Loucy (cell line): ENCODE data around the gene INF2.

Experiments
- H2AFZ ChIP-seq: fragments of 200-600 bp; sonication (generic); 2 replicates; pipeline ENCODE4 v1.6.0; 2016; ENCODE audit warnings: antibody characterized with exemption, mild to moderate bottlenecking, low read length, moderate library complexity
- H3F3A ChIP-seq: fragments of 200-600 bp; 2 replicates; pipeline ENCODE4 v1.6.0; 2016; ENCODE audit warnings: antibody characterized with exemption, low read depth, mild to moderate bottlenecking
- H3K27me3 ChIP-seq: fragments of 200-600 bp; sonication (generic); 2 replicates; pipeline ENCODE4 v1.6.1; 2014; ENCODE audit warnings: low read length, mild to moderate bottlenecking; ENCODE audit not compliant: insufficient read depth, poor library complexity, severe bottlenecking
- H3K36me3 ChIP-seq: fragments of 200-600 bp; sonication (generic); 2 replicates; pipeline ENCODE4 v1.6.1; 2016; ENCODE audit warnings: low read length; ENCODE audit not compliant: insufficient read depth
- H3K4me1 ChIP-seq: fragments of 200-600 bp; sonication (generic); 2 replicates; pipeline ENCODE4 v1.5.1; 2014; ENCODE audit warnings: low read length, mild to moderate bottlenecking; ENCODE audit not compliant: insufficient read depth, poor library complexity, severe bottlenecking
- H3K4me2 ChIP-seq: fragments of 200-600 bp; sonication (generic); 2 replicates; pipeline ENCODE4 v1.6.0; 2014; ENCODE audit warnings: antibody characterized with exemption, low read length, low read depth, mild to moderate bottlenecking; ENCODE audit not compliant: poor library complexity, severe bottlenecking
- H3K4me3 ChIP-seq: fragments of 200-600 bp; sonication (generic); 2 replicates; pipeline ENCODE4 v1.5.1; 2014; ENCODE audit warnings: low read length, mild to moderate bottlenecking, mixed read lengths; ENCODE audit not compliant: poor library complexity, severe bottlenecking
- H3K79me2 ChIP-seq: fragments of 200-600 bp; sonication (generic); 2 replicates; pipeline ENCODE4 v1.6.1; 2014; ENCODE audit warnings: low read length; ENCODE audit not compliant: insufficient read depth
- H3K9ac ChIP-seq: fragments of 200-600 bp; sonication (generic); 2 replicates; pipeline ENCODE4 v1.6.0; 2014; ENCODE audit warnings: mild to moderate bottlenecking, low read depth, low read length, moderate library complexity; ENCODE audit not compliant: poor library complexity, severe bottlenecking
- H3K9me2 ChIP-seq: fragments of 200-600 bp; sonication (generic); replicated peaks from 2 replicates; pipeline ENCODE4 v1.6.1; 2016; ENCODE audit warnings: low read depth, low read length, mixed read lengths
- H3K9me3 ChIP-seq: fragments of 200-600 bp; sonication (generic); 2 replicates; pipeline ENCODE4 v1.6.1; 2014; ENCODE audit warnings: mild to moderate bottlenecking, antibody characterized with exemption, low read length, low read depth; ENCODE audit not compliant: insufficient read depth
- H4K20me1 ChIP-seq: fragments of 200-600 bp; sonication (generic); 2 replicates; pipeline ENCODE4 v1.6.0; 2014; ENCODE audit warnings: antibody characterized with exemption, low read length, mild to moderate bottlenecking; ENCODE audit not compliant: insufficient read depth, poor library complexity, severe bottlenecking
- CTCF ChIP-seq: fragments of 200-600 bp; sonication (generic); conservative IDR thresholded peaks from 2 replicates; pipeline ENCODE4 v1.5.1; 2014; ENCODE audit warnings: mild to moderate bottlenecking, antibody characterized with exemption, low read length
- EZH2phosphoT487 ChIP-seq: fragments of 200-600 bp; IDR thresholded peaks from 2 replicates; pipeline ENCODE4 v1.6.1; 2018; ENCODE audit warnings: antibody characterized with exemption, mild to moderate bottlenecking, moderate library complexity, borderline replicate concordance

The INF2 gene

GRCh38 chr14:104731320-104732294 lies 42.2 kb downstream of the INF2 start:
- no peaks in the 10 kb centered on the region for H4K20me1 ChIP-seq
- no peak overlapping the region for H3K4me2 ChIP-seq
- H3K4me1 ChIP-seq: no peaks in the 10 kb centered on the region
- no peaks in the 10 kb centered on the region for H3F3A ChIP-seq
- no peaks in the 10 kb centered on the region for H3K27me3 ChIP-seq
- no peak overlapping the region for H3K4me3 ChIP-seq
- H3K79me2 ChIP-seq: no peaks in the 10 kb centered on the region
- no peak overlapping the region for H2AFZ ChIP-seq
- no peaks in the 10 kb centered on the region for H3K36me3 ChIP-seq
- H3K9me2 ChIP-seq: no peaks in the 10 kb centered on the region
- TF ChIP-seq EZH2phosphoT487 (no peak), CTCF (peak; percentile 61)
- H3K9me3 ChIP-seq: no peaks in the 10 kb centered on the region
- no peak overlapping the region for H3K9ac ChIP-seq

- Histone ChIP-seq H3K79me2 (no peaks in the 10 kb centered on the region), H3K36me3 (no peaks in the 10 kb centered on the region), H4K20me1 (no peaks in the 10 kb centered on the region), H3K27me3 (no peaks in the 10 kb centered on the region), H3K4me1 (no peaks in the 10 kb centered on the region), H3K4me2 (no peak overlapping the region), H3F3A (no peaks in the 10 kb centered on the region), H3K9ac (no peak overlapping the region), H3K4me3 (no peak overlapping the region), H3K9me2 (no peaks in the 10 kb centered on the region), H3K9me3 (no peaks in the 10 kb centered on the region), H2AFZ (no peak overlapping the region)
- TF ChIP-seq CTCF (no peak), EZH2phosphoT487 (no peak)
These were observed 43.0 kb downstream of the INF2 start for GRCh38 chr14:104732355-104732804.

- Histone ChIP-seq H3F3A (no peaks in the 10 kb centered on the region), H3K36me3 (no peaks in the 10 kb centered on the region), H3K9me3 (no peaks in the 10 kb centered on the region), H3K4me3 (no peak overlapping the region), H3K9me2 (no peaks in the 10 kb centered on the region), H4K20me1 (no peaks in the 10 kb centered on the region), H3K4me2 (no peak overlapping the region), H3K4me1 (no peaks in the 10 kb centered on the region), H3K9ac (no peak overlapping the region), H3K27me3 (no peaks in the 10 kb centered on the region), H2AFZ (no peak overlapping the region), H3K79me2 (no peaks in the 10 kb centered on the region)
- TF ChIP-seq EZH2phosphoT487: no peak
- no peak for TF ChIP-seq CTCF
These were observed 43.7 kb downstream of the INF2 start for GRCh38 chr14:104732931-104733681.
